C4-2B (cell line): ENCODE results near the gene MYLK.

Experiments
- CTCF ChIP-seq: fragments of 450-650 bp; conservative IDR thresholded peaks from 2 replicates; pipeline ENCODE4 v1.5.1; 2017; ENCODE audit warnings: mild to moderate bottlenecking
- ZFX ChIP-seq: fragments of 450-650 bp; IDR thresholded peaks from 2 replicates; pipeline ENCODE4 v1.6.1; 2017

- no peak for TF ChIP-seq CTCF
- no peak for TF ChIP-seq ZFX
These were observed 246.3 kb downstream of the MYLK start for GRCh38 chr3:123637841-123638240.
